GM23338 (cell line): ENCODE measurements around the gene UROS. TPM values are rescaled to one million over a fixed set of nuclear protein-coding genes. Genes with fewer than 3 reads are reported as not detected.

Source experiments
- ATAC-seq: fragments of 200-7000 bp; cut with Tn5 transposase; 3 replicates; pipeline ENCODE4 v1.9.1; 2020
- DNase-seq: peaks from one replicate; pipeline ENCODE4 v3.0.0-alpha.2; 2015; ENCODE audit warnings: low spot score
- H2AFZ ChIP-seq: fragments of 200-600 bp; sonication (generic); 2 replicates; pipeline ENCODE4 v1.8.0; 2016; ENCODE audit warnings: antibody characterized with exemption, mild to moderate bottlenecking, moderate library complexity
- H3F3A ChIP-seq: fragments of 200-600 bp; sonication (generic); replicated peaks from 2 replicates; pipeline ENCODE4 v1.8.0; 2017; ENCODE audit warnings: antibody characterized with exemption, mixed run types, low read depth
- H3K27ac ChIP-seq: fragments of 200-600 bp; sonication (generic); 2 replicates; pipeline ENCODE4 v1.6.1; 2016; ENCODE audit warnings: low read depth
- H3K27me3 ChIP-seq: fragments of 200-600 bp; sonication (generic); 2 replicates; pipeline ENCODE4 v1.8.0; 2016; ENCODE audit warnings: mild to moderate bottlenecking, mixed run types, moderate library complexity; ENCODE audit not compliant: insufficient read depth
- H3K36me3 ChIP-seq: fragments of 200-600 bp; sonication (generic); 2 replicates; pipeline ENCODE4 v1.8.0; 2016; ENCODE audit warnings: mild to moderate bottlenecking; ENCODE audit not compliant: insufficient read depth
- H3K4me1 ChIP-seq: fragments of 200-600 bp; sonication (generic); 2 replicates; pipeline ENCODE4 v1.8.0; 2016; ENCODE audit warnings: mild to moderate bottlenecking, moderate library complexity; ENCODE audit not compliant: insufficient read depth
- H3K4me2 ChIP-seq: fragments of 200-600 bp; sonication (generic); 2 replicates; pipeline ENCODE4 v1.7.1; 2017; ENCODE audit warnings: mixed run types
- H3K4me3 ChIP-seq: fragments of 200-600 bp; sonication (generic); 2 replicates; pipeline ENCODE4 v1.6.1; 2016; ENCODE audit warnings: mixed run types
- H3K79me2 ChIP-seq: fragments of 200-600 bp; sonication (generic); replicated peaks from 2 replicates; pipeline ENCODE4 v1.8.0; 2017; ENCODE audit warnings: mild to moderate bottlenecking; ENCODE audit not compliant: insufficient read depth
- H3K9me2 ChIP-seq: fragments of 200-600 bp; sonication (generic); 2 replicates; pipeline ENCODE4 v1.8.0; 2017; ENCODE audit not compliant: insufficient read depth
- H4K20me1 ChIP-seq: fragments of 200-600 bp; sonication (generic); replicated peaks from 2 replicates; pipeline ENCODE4 v1.8.0; 2017; ENCODE audit warnings: mild to moderate bottlenecking; ENCODE audit not compliant: insufficient read depth
- H3K27ac Mint-ChIP-seq: 2 replicates; pipeline ENCODE4 v1.8.0; 2020; ENCODE audit warnings: inconsistent platforms, mild to moderate bottlenecking, moderate library complexity, mixed read lengths
- H3K27me3 Mint-ChIP-seq: 3 replicates; pipeline ENCODE4 v1.8.0; 2022; ENCODE audit warnings: low read depth, mild to moderate bottlenecking, moderate library complexity, mixed read lengths, inconsistent platforms; ENCODE audit not compliant: insufficient read depth, poor library complexity
- H3K36me3 Mint-ChIP-seq: 3 replicates; pipeline ENCODE4 v1.8.0; 2021; ENCODE audit warnings: low read depth, mild to moderate bottlenecking, inconsistent platforms, moderate library complexity, mixed read lengths
- H3K4me1 Mint-ChIP-seq: 3 replicates; pipeline ENCODE4 v1.8.0; 2020; ENCODE audit warnings: mild to moderate bottlenecking, inconsistent platforms, mixed read lengths
- H3K4me3 Mint-ChIP-seq: 3 replicates; pipeline ENCODE4 v1.8.0; 2021; ENCODE audit warnings: moderate library complexity, mild to moderate bottlenecking, inconsistent platforms, mixed read lengths
- H3K9me3 Mint-ChIP-seq: 3 replicates; pipeline ENCODE4 v1.8.0; 2020; ENCODE audit warnings: moderate library complexity, mild to moderate bottlenecking, inconsistent platforms, mixed read lengths
- CREB1 ChIP-seq: fragments of 250-450 bp; sonication (Bioruptor Pico); IDR thresholded peaks from 2 replicates; pipeline ENCODE4 v1.5.0; 2020; ENCODE audit warnings: low read depth, mild to moderate bottlenecking, moderate library complexity
- EZH2 ChIP-seq: fragments of 200-600 bp; sonication (generic); IDR thresholded peaks from one replicate; pipeline ENCODE4 v1.8.0; 2017; ENCODE audit warnings: antibody characterized with exemption, mild to moderate bottlenecking, low read depth; ENCODE audit not compliant: unreplicated experiment
- EZH2phosphoT487 ChIP-seq: fragments of 200-600 bp; sonication (generic); IDR thresholded peaks from one replicate; pipeline ENCODE4 v1.8.1; 2018; ENCODE audit warnings: antibody characterized with exemption; ENCODE audit not compliant: unreplicated experiment
- JUNB ChIP-seq: IDR thresholded peaks from one replicate; pipeline ENCODE4 v1.6.1; 2016; ENCODE audit warnings: antibody characterized with exemption; ENCODE audit not compliant: unreplicated experiment
- NANOG ChIP-seq: IDR thresholded peaks from 2 replicates; pipeline ENCODE4 v1.6.1; 2016; ENCODE audit warnings: antibody characterized with exemption, borderline replicate concordance
- POLR2AphosphoS5 ChIP-seq: IDR thresholded peaks from 2 replicates; pipeline ENCODE4 v1.6.1; 2016; ENCODE audit warnings: antibody characterized with exemption, low read depth
- STAT1 ChIP-seq: IDR thresholded peaks from one replicate; pipeline ENCODE4 v1.6.1; 2016; ENCODE audit warnings: antibody characterized with exemption; ENCODE audit not compliant: unreplicated experiment
- ZNF114 ChIP-seq: fragments of 250-450 bp; sonication (Bioruptor Pico); IDR thresholded peaks from 2 replicates; pipeline ENCODE4 v1.5.0; 2020; ENCODE audit warnings: mild to moderate bottlenecking, moderate library complexity
- ZNF331 ChIP-seq: fragments of 250-450 bp; sonication (Bioruptor Pico); IDR thresholded peaks from 2 replicates; pipeline ENCODE4 v1.5.0; 2020; ENCODE audit warnings: low read depth, mild to moderate bottlenecking, moderate library complexity
- polyA plus RNA-seq: library from polyadenylated mRNA; unstranded; fragments of >200 nt; fragmentation: Nextera tagmentation; extraction: Ambion mirVana; gene quantifications from 2 replicates; pipeline ENCODE4 v1.2.1, GENCODE V29; 2016
- total RNA-seq: library from RNA; depleted of rRNA; stranded (reverse); fragments of >200 nt; shearing (Covaris generic); gene quantifications from 2 replicates; pipeline ENCODE4 v1.2.3, GENCODE V29; 2014
- TF ChIP-seq, protein P1 (sequence below): IDR thresholded peaks from 2 replicates; pipeline ENCODE4 v1.6.1; 2016; ENCODE audit warnings: antibody characterized with exemption
- TF ChIP-seq, protein P2 (sequence below): fragments of 250-450 bp; sonication (Bioruptor Pico); IDR thresholded peaks from 2 replicates; pipeline ENCODE4 v1.5.0; 2020; ENCODE audit warnings: mild to moderate bottlenecking, moderate library complexity
- TF ChIP-seq, protein P3 (sequence below), 2 experiments: fragments of 200-600 bp in 1 of 2; sonication (generic) in 1 of 2; conservative IDR thresholded peaks; 2 replicates each; pipeline versions ENCODE4 v1.5.1 to v1.6.1; 2016 to 2017; ENCODE audit warnings: antibody characterized with exemption in 2 of 2, low read depth in 2 of 2, mild to moderate bottlenecking in 2 of 2, moderate library complexity in 1 of 2
- TF ChIP-seq, protein P4 (sequence below): IDR thresholded peaks from one replicate; pipeline ENCODE4 v1.6.1; 2018; ENCODE audit warnings: antibody characterized with exemption; ENCODE audit not compliant: unreplicated experiment

UROS gene
- total and polyA plus RNA-seq, 2 experiments from 2014 or later = 41.3 to 43.4 TPM

- Histone ChIP-seq H3F3A (no peaks in the 10 kb centered on the region), H3K4me1 (no peaks in the 10 kb centered on the region), H3K9me2 (no peaks in the 10 kb centered on the region), H3K36me3 (no peaks in the 10 kb centered on the region; the same call in 1 of the 2 replicates), H3K4me2 (no peak overlapping the region), H4K20me1 (no peaks in the 10 kb centered on the region; the same call in 1 of the 2 replicates), H3K4me3 (no peak overlapping the region), H3K27me3 (no peaks in the 10 kb centered on the region), H2AFZ (no peak overlapping the region), H3K27ac (no peak overlapping the region), H3K79me2 (no peaks in the 10 kb centered on the region)
- TF ChIP-seq, protein P1, sequence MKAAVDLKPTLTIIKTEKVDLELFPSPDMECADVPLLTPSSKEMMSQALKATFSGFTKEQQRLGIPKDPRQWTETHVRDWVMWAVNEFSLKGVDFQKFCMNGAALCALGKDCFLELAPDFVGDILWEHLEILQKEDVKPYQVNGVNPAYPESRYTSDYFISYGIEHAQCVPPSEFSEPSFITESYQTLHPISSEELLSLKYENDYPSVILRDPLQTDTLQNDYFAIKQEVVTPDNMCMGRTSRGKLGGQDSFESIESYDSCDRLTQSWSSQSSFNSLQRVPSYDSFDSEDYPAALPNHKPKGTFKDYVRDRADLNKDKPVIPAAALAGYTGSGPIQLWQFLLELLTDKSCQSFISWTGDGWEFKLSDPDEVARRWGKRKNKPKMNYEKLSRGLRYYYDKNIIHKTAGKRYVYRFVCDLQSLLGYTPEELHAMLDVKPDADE = no peak
- TF ChIP-seq, protein P2, sequence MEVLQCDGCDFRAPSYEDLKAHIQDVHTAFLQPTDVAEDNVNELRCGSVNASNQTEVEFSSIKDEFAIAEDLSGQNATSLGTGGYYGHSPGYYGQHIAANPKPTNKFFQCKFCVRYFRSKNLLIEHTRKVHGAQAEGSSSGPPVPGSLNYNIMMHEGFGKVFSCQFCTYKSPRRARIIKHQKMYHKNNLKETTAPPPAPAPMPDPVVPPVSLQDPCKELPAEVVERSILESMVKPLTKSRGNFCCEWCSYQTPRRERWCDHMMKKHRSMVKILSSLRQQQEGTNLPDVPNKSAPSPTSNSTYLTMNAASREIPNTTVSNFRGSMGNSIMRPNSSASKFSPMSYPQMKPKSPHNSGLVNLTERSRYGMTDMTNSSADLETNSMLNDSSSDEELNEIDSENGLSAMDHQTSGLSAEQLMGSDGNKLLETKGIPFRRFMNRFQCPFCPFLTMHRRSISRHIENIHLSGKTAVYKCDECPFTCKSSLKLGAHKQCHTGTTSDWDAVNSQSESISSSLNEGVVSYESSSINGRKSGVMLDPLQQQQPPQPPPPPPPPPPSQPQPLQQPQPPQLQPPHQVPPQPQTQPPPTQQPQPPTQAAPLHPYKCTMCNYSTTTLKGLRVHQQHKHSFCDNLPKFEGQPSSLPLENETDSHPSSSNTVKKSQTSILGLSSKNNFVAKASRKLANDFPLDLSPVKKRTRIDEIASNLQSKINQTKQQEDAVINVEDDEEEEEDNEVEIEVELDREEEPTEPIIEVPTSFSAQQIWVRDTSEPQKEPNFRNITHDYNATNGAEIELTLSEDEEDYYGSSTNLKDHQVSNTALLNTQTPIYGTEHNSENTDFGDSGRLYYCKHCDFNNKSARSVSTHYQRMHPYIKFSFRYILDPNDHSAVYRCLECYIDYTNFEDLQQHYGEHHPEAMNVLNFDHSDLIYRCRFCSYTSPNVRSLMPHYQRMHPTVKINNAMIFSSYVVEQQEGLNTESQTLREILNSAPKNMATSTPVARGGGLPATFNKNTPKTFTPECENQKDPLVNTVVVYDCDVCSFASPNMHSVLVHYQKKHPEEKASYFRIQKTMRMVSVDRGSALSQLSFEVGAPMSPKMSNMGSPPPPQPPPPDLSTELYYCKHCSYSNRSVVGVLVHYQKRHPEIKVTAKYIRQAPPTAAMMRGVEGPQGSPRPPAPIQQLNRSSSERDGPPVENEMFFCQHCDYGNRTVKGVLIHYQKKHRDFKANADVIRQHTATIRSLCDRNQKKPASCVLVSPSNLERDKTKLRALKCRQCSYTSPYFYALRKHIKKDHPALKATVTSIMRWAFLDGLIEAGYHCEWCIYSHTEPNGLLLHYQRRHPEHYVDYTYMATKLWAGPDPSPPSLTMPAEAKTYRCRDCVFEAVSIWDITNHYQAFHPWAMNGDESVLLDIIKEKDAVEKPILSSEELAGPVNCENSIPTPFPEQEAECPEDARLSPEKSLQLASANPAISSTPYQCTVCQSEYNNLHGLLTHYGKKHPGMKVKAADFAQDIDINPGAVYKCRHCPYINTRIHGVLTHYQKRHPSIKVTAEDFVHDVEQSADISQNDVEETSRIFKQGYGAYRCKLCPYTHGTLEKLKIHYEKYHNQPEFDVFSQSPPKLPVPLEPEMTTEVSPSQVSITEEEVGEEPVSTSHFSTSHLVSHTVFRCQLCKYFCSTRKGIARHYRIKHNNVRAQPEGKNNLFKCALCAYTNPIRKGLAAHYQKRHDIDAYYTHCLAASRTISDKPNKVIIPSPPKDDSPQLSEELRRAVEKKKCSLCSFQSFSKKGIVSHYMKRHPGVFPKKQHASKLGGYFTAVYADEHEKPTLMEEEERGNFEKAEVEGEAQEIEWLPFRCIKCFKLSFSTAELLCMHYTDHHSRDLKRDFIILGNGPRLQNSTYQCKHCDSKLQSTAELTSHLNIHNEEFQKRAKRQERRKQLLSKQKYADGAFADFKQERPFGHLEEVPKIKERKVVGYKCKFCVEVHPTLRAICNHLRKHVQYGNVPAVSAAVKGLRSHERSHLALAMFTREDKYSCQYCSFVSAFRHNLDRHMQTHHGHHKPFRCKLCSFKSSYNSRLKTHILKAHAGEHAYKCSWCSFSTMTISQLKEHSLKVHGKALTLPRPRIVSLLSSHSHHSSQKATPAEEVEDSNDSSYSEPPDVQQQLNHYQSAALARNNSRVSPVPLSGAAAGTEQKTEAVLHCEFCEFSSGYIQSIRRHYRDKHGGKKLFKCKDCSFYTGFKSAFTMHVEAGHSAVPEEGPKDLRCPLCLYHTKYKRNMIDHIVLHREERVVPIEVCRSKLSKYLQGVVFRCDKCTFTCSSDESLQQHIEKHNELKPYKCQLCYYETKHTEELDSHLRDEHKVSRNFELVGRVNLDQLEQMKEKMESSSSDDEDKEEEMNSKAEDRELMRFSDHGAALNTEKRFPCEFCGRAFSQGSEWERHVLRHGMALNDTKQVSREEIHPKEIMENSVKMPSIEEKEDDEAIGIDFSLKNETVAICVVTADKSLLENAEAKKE = no peak
- TF ChIP-seq, protein P3, sequence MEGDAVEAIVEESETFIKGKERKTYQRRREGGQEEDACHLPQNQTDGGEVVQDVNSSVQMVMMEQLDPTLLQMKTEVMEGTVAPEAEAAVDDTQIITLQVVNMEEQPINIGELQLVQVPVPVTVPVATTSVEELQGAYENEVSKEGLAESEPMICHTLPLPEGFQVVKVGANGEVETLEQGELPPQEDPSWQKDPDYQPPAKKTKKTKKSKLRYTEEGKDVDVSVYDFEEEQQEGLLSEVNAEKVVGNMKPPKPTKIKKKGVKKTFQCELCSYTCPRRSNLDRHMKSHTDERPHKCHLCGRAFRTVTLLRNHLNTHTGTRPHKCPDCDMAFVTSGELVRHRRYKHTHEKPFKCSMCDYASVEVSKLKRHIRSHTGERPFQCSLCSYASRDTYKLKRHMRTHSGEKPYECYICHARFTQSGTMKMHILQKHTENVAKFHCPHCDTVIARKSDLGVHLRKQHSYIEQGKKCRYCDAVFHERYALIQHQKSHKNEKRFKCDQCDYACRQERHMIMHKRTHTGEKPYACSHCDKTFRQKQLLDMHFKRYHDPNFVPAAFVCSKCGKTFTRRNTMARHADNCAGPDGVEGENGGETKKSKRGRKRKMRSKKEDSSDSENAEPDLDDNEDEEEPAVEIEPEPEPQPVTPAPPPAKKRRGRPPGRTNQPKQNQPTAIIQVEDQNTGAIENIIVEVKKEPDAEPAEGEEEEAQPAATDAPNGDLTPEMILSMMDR (conservative IDR thresholded peaks at IDR 0.05; ENCODE audit: low read depth in 2 of 2) = no peak
- TF ChIP-seq EZH2 = no peak
- TF ChIP-seq STAT1 = no peak
- TF ChIP-seq, protein P4, sequence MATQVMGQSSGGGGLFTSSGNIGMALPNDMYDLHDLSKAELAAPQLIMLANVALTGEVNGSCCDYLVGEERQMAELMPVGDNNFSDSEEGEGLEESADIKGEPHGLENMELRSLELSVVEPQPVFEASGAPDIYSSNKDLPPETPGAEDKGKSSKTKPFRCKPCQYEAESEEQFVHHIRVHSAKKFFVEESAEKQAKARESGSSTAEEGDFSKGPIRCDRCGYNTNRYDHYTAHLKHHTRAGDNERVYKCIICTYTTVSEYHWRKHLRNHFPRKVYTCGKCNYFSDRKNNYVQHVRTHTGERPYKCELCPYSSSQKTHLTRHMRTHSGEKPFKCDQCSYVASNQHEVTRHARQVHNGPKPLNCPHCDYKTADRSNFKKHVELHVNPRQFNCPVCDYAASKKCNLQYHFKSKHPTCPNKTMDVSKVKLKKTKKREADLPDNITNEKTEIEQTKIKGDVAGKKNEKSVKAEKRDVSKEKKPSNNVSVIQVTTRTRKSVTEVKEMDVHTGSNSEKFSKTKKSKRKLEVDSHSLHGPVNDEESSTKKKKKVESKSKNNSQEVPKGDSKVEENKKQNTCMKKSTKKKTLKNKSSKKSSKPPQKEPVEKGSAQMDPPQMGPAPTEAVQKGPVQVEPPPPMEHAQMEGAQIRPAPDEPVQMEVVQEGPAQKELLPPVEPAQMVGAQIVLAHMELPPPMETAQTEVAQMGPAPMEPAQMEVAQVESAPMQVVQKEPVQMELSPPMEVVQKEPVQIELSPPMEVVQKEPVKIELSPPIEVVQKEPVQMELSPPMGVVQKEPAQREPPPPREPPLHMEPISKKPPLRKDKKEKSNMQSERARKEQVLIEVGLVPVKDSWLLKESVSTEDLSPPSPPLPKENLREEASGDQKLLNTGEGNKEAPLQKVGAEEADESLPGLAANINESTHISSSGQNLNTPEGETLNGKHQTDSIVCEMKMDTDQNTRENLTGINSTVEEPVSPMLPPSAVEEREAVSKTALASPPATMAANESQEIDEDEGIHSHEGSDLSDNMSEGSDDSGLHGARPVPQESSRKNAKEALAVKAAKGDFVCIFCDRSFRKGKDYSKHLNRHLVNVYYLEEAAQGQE = no peak
- TF ChIP-seq ZNF331 (CRISPR knock-in tag) = no peak
- TF ChIP-seq CREB1 (CRISPR knock-in tag) = no peak
- no peak for TF ChIP-seq NANOG
- no peak for TF ChIP-seq ZNF114 (CRISPR knock-in tag)
- TF ChIP-seq EZH2phosphoT487 = no peak
- no peak for TF ChIP-seq JUNB
- TF ChIP-seq POLR2AphosphoS5 = no peak
- no peak overlapping the region for H3K4me3 Mint-ChIP-seq
- no peaks in the 10 kb centered on the region for H3K9me3 Mint-ChIP-seq
- no peak for ATAC-seq
- no peak overlapping the region for H3K27ac Mint-ChIP-seq
- peaks cover 31% of the 10 kb centered on the region for H3K36me3 Mint-ChIP-seq
- H3K4me1 Mint-ChIP-seq = no peaks in the 10 kb centered on the region
- DNase-seq = no peak
- H3K27me3 Mint-ChIP-seq = no peaks in the 10 kb centered on the region
These were observed 11.8 kb downstream of the UROS start for GRCh38 chr10:125811251-125811650.
